VCaP (cell line): Measurements from ENCODE around the gene HPCAL4.

Source experiments
- H3K27ac ChIP-seq: fragments of 450-650 bp; 2 replicates; pipeline ENCODE4 v1.5.1; 2017
- TF ChIP-seq, protein P1 (sequence below): fragments of 450-650 bp; conservative IDR thresholded peaks from 2 replicates; pipeline ENCODE4 v1.5.1; 2017; ENCODE audit warnings: mild to moderate bottlenecking, moderate library complexity

The HPCAL4 gene

GRCh38 chr1:39684313-39684664, 6.9 kb downstream of the HPCAL4 start:
- TF ChIP-seq, protein P1, sequence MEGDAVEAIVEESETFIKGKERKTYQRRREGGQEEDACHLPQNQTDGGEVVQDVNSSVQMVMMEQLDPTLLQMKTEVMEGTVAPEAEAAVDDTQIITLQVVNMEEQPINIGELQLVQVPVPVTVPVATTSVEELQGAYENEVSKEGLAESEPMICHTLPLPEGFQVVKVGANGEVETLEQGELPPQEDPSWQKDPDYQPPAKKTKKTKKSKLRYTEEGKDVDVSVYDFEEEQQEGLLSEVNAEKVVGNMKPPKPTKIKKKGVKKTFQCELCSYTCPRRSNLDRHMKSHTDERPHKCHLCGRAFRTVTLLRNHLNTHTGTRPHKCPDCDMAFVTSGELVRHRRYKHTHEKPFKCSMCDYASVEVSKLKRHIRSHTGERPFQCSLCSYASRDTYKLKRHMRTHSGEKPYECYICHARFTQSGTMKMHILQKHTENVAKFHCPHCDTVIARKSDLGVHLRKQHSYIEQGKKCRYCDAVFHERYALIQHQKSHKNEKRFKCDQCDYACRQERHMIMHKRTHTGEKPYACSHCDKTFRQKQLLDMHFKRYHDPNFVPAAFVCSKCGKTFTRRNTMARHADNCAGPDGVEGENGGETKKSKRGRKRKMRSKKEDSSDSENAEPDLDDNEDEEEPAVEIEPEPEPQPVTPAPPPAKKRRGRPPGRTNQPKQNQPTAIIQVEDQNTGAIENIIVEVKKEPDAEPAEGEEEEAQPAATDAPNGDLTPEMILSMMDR = no peak
- no peak overlapping the region for H3K27ac ChIP-seq

DNA sequence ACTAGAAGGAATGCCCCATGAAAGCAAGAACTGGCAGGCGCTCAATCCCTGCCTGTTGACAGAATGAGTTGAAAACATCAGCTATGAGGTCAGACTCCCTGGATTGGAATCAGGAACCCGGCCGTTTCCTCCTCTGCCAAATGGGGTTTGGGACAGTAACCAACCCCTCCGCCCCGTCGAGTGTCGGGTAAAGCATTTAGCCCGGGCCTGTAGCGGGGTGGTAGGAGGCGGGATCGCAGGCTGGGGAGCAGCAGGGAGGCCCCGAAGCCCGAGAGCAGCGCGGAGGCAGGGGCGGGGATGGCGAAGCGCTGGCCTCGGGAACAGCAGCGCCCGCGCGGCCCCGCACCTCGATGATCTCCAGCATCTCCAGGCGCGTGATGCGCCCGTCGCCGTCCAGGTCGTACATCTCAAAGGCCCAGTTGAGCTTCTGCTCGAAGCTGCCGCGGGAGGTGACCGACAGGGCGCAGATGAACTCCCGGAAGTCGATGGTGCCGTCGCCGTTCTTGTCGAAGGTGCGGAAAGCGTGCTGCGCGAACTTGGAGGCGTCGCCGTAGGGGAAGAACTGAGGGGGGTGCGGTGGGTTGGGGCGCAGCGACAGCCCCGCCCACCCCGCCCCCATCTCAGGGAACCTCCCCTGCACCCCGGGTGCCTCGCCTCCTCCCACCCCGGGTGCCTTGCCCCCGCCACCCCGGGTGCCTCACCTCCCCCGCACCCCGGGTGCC, 7.5 kb downstream of the HPCAL4 start:
- TF ChIP-seq, protein P1 = no peak
- no peak overlapping the region for H3K27ac ChIP-seq

- TF ChIP-seq, protein P1 = no peak
- no peak overlapping the region for H3K27ac ChIP-seq
Observed at GRCh38 chr1:39681999-39682398, 9.2 kb downstream of the HPCAL4 start.

GRCh38 chr1:39681294-39681693, 9.9 kb downstream of the HPCAL4 start:
- no peak overlapping the region for H3K27ac ChIP-seq
- TF ChIP-seq, protein P1 = no peak

DNA sequence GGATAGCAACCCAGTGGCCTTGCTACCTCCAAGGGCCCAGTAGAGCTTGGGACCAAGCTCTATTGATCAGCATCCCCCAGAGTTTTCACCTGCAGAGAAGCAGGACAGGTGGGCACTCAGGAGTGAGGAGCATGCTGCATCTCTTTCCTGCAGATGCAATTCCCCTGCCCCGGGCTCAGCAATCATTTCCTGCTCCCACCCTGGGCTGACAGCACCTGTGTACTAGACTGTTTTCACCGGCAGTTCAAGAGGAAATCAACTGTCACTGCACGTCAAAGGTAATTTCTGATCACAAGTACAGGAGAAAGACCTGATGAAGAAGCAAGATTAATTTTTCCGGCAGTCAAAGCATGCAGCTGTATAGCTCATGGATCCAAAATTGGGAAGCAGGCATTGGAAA, 10.5 kb downstream of the HPCAL4 start:
- no peak overlapping the region for H3K27ac ChIP-seq
- TF ChIP-seq, protein P1 = no peak

DNA sequence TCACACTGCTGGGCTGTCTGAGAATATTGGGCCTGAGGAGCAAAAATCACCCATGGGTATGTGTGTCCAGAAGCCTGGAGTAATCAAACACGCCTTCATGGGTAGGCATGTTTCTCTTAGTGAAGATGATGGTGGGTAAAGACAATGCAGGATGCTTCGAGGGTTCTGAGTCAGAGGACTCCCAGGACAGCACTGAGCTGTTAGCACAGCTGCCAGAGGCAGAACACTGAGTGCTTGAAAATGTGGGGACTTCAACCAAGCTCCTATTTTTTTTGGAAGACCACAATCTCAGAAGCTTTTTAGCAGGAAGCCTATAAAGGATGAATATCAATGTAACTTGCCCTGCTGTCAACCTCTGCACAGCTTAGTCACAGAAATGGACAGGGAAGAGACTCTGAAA, 11.4 kb downstream of the HPCAL4 start:
- TF ChIP-seq, protein P1 = no peak

DNA sequence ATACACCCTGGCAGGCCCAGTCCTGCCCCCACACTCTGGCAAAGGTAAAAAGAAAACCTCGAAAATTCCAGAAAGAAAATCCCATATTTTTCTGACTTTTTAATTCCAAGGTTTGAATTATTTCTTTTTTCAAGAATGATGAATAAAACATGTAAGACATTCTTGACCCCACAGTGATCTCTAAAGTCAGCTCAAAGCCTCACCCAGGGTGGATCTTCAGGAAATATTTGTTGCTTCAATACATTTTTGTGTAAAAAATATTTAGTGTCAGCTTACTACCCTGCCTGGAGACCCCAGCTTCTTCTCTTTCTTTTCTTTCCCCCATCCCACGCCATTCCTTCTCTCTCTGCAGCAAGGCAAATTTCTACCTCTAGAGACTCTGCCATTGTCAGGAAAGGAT, 12.3 kb downstream of the HPCAL4 start:
- H3K27ac ChIP-seq = no peak overlapping the region
- TF ChIP-seq, protein P1 = no peak

More for the DNA sequence above, 11.4 kb downstream of the HPCAL4 start:
- H3K27ac ChIP-seq = no peak overlapping the region
